H1 (cell line): ENCODE data around the gene GRAMD1B. TPM values are rescaled to one million over a fixed set of nuclear protein-coding genes. Genes with fewer than 3 reads are reported as not detected.

ENCODE experiments used
- CEBPB ChIP-seq: IDR thresholded peaks from 2 replicates; pipeline ENCODE4 v1.6.1; 2012; ENCODE audit warnings: low read depth, low read length
- CHD1 ChIP-seq: IDR thresholded peaks from 2 replicates; pipeline ENCODE4 v1.6.1; 2012; ENCODE audit warnings: low read depth, low read length, improper control_type of control experiment
- HDAC2 ChIP-seq, 2 experiments: fragments of 300-600 bp in 1 of 2; sonication (generic) in 1 of 2; IDR thresholded peaks; 2 replicates each; pipeline ENCODE4 v1.6.1; 2011 to 2012; ENCODE audit warnings: low read depth in 2 of 2, low read length in 2 of 2, mild to moderate bottlenecking in 2 of 2, moderate library complexity in 2 of 2, borderline replicate concordance in 1 of 2, inconsistent platforms in 1 of 2
- RNF2 ChIP-seq: fragments of 200-900, 300-1000 bp; sonication (generic); IDR thresholded peaks from 2 replicates; pipeline ENCODE4 v1.7.1; 2016; ENCODE audit warnings: borderline replicate concordance, low read depth, mild to moderate bottlenecking, antibody characterized with exemption, low read length; ENCODE audit not compliant: poor library complexity, severe bottlenecking; ENCODE audit errors: missing control alignments
- polyA plus RNA-seq, 7 experiments: library from polyadenylated mRNA; depleted of rRNA in 3 of 7; stranded (reverse) in 5 of 7; unstranded in 2 of 7; fragments of >200 nt in 5 of 7; fragments of 200-250 nt in 2 of 7; gene quantifications; 1 replicate in 5 of 7; 2 replicates in 1 of 7; 4 replicates in 1 of 7; pipeline versions ENCODE4 v1.2.1 to v1.2.3, GENCODE V29; 2011 to 2013; ENCODE audit warnings: missing spikeins in 2 of 7, mixed read lengths in 2 of 7
- total RNA-seq: library from RNA; stranded (reverse); fragmentation: NEBNext Ultra II Directional; extraction: Animal tissue kit (Norgen Biotek cat#: 25700); gene quantifications from 2 replicates; pipeline ENCODE4 v1.2.1, GENCODE V29; 2021

GRAMD1B gene
- total and polyA plus RNA-seq, 2 of the 8 experiments (the other 6 are each of a cell fraction or from before 2014, with no cell fraction given): 10.1 to 21.2 TPM

- TF ChIP-seq RNF2: no peak
- no peak for TF ChIP-seq HDAC2 (IDR thresholded peaks at IDR 0.05; ENCODE audit: borderline replicate concordance in 1 of 2, low read depth in 2 of 2, low read length in 2 of 2)
- no peak for TF ChIP-seq CHD1
- TF ChIP-seq CEBPB: no peak
These were observed 150.1 kb downstream of the GRAMD1B start (continued) for GRCh38 chr11:123580137-123580536.
